Measurements from ENCODE around the gene HIVEP3.

DNA sequence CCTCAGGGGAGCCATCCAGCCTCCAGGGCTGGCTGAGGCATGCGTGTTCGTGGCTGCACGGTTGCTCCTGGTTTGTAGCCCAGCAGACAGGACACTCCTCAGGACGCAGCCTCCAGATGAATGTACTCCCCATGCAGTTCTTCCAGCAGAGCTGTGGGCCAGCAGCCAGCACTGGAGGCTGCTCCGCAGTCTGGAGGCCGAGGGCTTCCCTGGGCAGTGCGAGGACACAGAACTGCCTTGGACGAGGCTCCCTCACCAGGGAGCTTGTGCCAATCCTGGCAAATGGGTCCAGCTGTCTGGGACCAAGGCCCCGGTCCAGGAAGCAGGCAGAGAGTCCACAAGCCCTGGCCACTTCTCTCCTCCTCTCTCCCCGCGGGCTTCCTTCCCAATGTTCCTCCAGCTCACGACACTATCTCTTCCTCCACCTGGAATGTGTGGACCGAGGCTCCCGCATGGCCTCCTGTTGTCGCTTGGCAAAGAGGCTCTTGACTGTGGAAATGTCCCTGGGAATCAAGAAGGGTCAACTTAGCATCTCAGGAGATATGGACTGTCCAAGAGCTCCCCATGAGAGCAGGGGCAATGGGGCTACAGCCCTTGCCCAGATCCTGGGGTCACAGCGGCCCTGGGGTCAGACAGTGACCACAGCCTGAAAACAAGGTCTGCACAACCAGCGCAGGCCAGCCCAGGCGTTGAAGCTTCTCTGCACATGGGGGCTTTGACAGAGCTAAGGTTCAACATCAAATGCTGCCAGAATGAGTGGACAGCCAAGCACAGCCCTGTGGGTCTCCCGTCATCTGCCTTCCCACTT lies 439.5 kb downstream of the HIVEP3 start:
- TF ChIP-seq, protein P1, sequence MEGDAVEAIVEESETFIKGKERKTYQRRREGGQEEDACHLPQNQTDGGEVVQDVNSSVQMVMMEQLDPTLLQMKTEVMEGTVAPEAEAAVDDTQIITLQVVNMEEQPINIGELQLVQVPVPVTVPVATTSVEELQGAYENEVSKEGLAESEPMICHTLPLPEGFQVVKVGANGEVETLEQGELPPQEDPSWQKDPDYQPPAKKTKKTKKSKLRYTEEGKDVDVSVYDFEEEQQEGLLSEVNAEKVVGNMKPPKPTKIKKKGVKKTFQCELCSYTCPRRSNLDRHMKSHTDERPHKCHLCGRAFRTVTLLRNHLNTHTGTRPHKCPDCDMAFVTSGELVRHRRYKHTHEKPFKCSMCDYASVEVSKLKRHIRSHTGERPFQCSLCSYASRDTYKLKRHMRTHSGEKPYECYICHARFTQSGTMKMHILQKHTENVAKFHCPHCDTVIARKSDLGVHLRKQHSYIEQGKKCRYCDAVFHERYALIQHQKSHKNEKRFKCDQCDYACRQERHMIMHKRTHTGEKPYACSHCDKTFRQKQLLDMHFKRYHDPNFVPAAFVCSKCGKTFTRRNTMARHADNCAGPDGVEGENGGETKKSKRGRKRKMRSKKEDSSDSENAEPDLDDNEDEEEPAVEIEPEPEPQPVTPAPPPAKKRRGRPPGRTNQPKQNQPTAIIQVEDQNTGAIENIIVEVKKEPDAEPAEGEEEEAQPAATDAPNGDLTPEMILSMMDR (IDR thresholded peaks at IDR 0.05; ENCODE audit: poor library complexity): no peak
- no peak for TF ChIP-seq EZH2phosphoT487 (IDR thresholded peaks at IDR 0.05; ENCODE audit: low read depth, severe bottlenecking, unreplicated experiment)
